Measurements from ENCODE around the gene NKX2-4.

NKX2-4 gene

DNA sequence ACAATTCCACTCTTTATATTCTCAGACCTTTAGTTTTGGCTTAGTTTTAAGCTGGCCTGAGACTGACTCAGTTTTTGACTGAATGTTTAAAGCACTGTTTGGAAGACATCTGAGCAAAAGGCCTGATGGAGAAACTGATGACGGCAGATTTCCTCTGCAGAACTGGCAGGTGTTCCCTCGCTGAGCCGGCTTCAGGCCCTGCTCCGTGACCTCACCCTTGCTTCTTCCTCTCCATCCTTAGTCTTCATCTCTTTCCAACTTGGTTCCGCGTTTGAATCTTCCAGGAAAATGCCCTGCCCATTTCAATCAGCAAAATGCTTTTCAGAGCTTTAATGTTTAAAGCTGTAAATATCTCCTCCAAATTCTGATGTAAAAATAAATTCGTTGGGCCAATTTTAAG, 6.6 kb downstream of the NKX2-4 start:
- TF ChIP-seq CREB1 (IDR thresholded peaks at IDR 0.05; ENCODE audit: low read depth) (no peak), EP300 (IDR thresholded peaks at IDR 0.05; ENCODE audit: borderline replicate concordance) (no peak), EGR1 (IDR thresholded peaks at IDR 0.05) (no peak), TAF1 (IDR thresholded peaks at IDR 0.05; ENCODE audit: low read depth) (no peak), NFIC (IDR thresholded peaks at IDR 0.05) (no peak), USF1 (IDR thresholded peaks at IDR 0.05) (no peak), RAD21 (IDR thresholded peaks at IDR 0.05; ENCODE audit: low read depth) (no peak), TCF12 (IDR thresholded peaks at IDR 0.05; ENCODE audit: low read depth) (no peak), REST (IDR thresholded peaks at IDR 0.05; ENCODE audit: low read depth) (no peak), CEBPB (IDR thresholded peaks at IDR 0.05) (no peak), YY1 (IDR thresholded peaks at IDR 0.05; ENCODE audit: low read depth) (no peak), ZBTB7A (IDR thresholded peaks at IDR 0.05; ENCODE audit: low read depth) (no peak), TEAD4 (IDR thresholded peaks at IDR 0.05) (no peak), FOXM1 (IDR thresholded peaks at IDR 0.05; ENCODE audit: borderline replicate concordance, low read depth) (no peak)
- TF ChIP-seq, protein P1, sequence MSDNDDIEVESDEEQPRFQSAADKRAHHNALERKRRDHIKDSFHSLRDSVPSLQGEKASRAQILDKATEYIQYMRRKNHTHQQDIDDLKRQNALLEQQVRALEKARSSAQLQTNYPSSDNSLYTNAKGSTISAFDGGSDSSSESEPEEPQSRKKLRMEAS (IDR thresholded peaks at IDR 0.05), result no peak

DNA sequence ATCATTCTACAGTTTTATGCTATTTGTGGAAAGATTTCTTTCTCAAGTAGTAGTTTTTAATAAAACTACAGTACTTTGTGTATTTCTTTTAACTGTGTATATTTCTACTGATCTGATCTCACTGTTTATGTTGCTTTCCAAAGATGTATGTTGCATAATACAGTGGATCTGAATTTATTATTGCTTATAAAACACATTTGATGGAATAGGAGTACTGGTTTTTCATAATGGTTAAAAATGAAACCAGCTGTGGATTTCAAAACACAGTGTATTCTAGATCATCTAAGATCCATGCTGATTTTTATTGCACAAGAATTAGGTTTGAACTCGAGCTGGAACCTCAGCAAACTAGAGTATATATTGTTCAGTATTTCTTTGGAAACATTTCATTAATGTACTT, 8.0 kb downstream of the NKX2-4 start:
- TF ChIP-seq CREB1 (IDR thresholded peaks at IDR 0.05; ENCODE audit: low read depth) (no peak), EGR1 (IDR thresholded peaks at IDR 0.05) (no peak), USF1 (IDR thresholded peaks at IDR 0.05) (no peak)

DNA sequence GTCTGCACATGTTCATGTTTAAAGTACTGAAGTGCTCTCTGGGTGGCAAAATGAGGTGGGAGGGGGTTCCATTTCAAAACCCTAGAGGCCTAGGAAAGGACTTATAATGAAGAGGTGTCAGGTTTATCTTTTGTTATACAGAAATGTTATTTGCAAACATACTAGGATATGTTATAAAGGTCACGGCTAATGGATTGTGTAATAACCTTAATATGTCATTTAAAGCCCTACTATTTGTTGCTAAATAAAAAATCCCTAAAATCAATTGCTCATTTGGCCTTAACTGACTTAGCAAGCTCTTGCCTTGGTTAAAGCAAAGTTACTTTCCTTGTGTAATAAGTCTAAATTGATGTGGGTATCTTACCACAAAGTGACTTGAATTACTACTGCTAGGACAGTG, 8.8 kb downstream of the NKX2-4 start:
- no peak for TF ChIP-seq EGR1 (IDR thresholded peaks at IDR 0.05)
- TF ChIP-seq ZBTB7A (IDR thresholded peaks at IDR 0.05; ENCODE audit: low read depth), result no peak
- TF ChIP-seq TAF1 (IDR thresholded peaks at IDR 0.05; ENCODE audit: low read depth), result no peak
- TF ChIP-seq, protein P1 (IDR thresholded peaks at IDR 0.05), result no peak
- TF ChIP-seq CEBPB (IDR thresholded peaks at IDR 0.05), result no peak
- TF ChIP-seq EP300 (IDR thresholded peaks at IDR 0.05; ENCODE audit: borderline replicate concordance), result no peak
- TF ChIP-seq RAD21 (IDR thresholded peaks at IDR 0.05; ENCODE audit: low read depth), result no peak
- TF ChIP-seq FOXM1 (IDR thresholded peaks at IDR 0.05; ENCODE audit: borderline replicate concordance, low read depth), result no peak

DNA sequence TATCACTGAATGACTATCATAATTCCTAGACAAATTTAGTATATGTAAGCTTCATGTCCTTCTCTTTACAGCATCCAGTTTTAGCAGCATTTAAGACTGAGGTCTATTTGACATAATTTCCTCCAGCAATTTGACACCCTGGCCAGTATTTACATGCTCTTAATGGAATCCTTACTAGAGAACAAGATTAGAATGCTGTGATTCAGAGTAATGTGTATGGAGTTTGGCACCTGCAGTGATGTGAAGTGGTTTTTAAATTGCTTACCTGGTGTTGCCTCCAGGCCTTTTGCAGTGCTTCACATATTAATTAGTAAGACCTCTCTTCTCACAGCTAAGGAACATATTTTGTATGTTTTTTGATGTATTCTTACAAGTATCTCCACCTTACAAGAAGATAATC, 9.8 kb downstream of the NKX2-4 start:
- TF ChIP-seq TCF12 (IDR thresholded peaks at IDR 0.05; ENCODE audit: low read depth) (no peak), REST (IDR thresholded peaks at IDR 0.05; ENCODE audit: low read depth) (no peak)
- TF ChIP-seq, protein P1 (IDR thresholded peaks at IDR 0.05), result no peak

DNA sequence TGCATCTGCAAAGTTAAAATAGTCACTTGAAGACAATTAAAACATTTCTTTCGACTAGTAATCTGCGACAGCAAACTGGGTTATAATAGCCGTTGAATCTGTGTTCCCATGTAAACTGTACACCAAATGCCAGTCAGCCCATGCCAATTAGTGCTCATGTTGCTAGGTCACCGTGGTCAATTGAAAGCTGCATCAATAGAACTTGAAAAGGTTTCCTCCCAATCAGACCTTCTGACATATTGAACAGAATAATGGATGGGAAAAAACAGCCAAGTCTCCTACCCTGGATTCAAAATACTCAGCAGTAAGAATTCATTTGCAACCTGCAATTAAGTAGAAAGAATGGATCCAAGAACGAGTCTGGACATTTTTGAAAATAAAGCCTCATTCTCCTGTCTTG, 11.2 kb downstream of the NKX2-4 start:
- no peak for TF ChIP-seq TCF12 (IDR thresholded peaks at IDR 0.05; ENCODE audit: low read depth)
- TF ChIP-seq FOXM1 (IDR thresholded peaks at IDR 0.05; ENCODE audit: borderline replicate concordance, low read depth), result no peak
- no peak for TF ChIP-seq USF1 (IDR thresholded peaks at IDR 0.05)
- no peak for TF ChIP-seq YY1 (IDR thresholded peaks at IDR 0.05; ENCODE audit: low read depth)

DNA sequence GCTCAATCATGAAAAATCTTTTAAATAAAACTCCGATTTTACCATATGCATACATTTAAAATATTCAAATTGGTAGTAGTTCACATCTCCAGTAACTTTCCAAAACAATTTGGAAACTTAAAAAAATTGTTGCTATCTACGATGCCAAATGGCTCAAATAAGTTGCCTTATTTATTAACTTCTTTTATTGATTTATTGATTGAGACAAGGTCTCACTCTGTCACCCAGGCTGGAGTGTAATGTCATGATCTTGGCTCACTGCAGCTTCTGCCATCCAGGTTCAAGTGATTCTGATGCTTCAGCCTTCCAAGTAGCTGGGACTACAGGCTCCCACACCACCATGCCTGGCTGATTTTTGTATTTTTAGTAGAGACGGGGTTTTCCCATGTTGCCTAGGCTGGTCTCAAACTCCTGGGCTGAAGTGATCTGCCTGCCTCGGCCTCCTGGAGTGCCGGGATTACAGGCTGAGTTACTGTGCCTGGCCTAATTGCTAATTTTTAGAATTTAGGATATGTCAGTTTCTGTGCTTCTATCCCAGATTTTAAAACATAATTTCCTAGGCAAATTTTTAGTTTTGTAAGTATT, 12.9 kb downstream of the NKX2-4 start:
- TF ChIP-seq REST (IDR thresholded peaks at IDR 0.05; ENCODE audit: low read depth) (no peak), RAD21 (IDR thresholded peaks at IDR 0.05; ENCODE audit: low read depth) (no peak), FOXM1 (IDR thresholded peaks at IDR 0.05; ENCODE audit: borderline replicate concordance, low read depth) (no peak), EGR1 (IDR thresholded peaks at IDR 0.05) (no peak), CEBPB (IDR thresholded peaks at IDR 0.05) (no peak), TCF12 (IDR thresholded peaks at IDR 0.05; ENCODE audit: low read depth) (no peak), ZBTB7A (IDR thresholded peaks at IDR 0.05; ENCODE audit: low read depth) (no peak), EP300 (IDR thresholded peaks at IDR 0.05; ENCODE audit: borderline replicate concordance) (no peak), TAF1 (IDR thresholded peaks at IDR 0.05; ENCODE audit: low read depth) (no peak), NFIC (IDR thresholded peaks at IDR 0.05) (no peak), CREB1 (IDR thresholded peaks at IDR 0.05; ENCODE audit: low read depth) (no peak), YY1 (IDR thresholded peaks at IDR 0.05; ENCODE audit: low read depth) (no peak), USF1 (IDR thresholded peaks at IDR 0.05) (no peak), TEAD4 (IDR thresholded peaks at IDR 0.05) (no peak)
- TF ChIP-seq, protein P1 (IDR thresholded peaks at IDR 0.05), result no peak

Measured in Ishikawa (cell line).